GM12864 (cell line): ENCODE measurements around the gene LMNTD2.

Experiments
- DNase-seq: peaks from one replicate; pipeline ENCODE4 v3.0.0-alpha.2; 2011; ENCODE audit warnings: low read depth
- H3K4me3 ChIP-seq: 2 replicates; pipeline ENCODE4 v1.5.1; 2011; ENCODE audit warnings: mild to moderate bottlenecking, low read depth, low read length, control low read depth
- CTCF ChIP-seq: IDR thresholded peaks from 2 replicates; pipeline ENCODE4 v1.5.1; 2011; ENCODE audit warnings: low read depth, mild to moderate bottlenecking, moderate library complexity, low read length, control low read depth, inconsistent platforms; ENCODE audit errors: missing control alignments

LMNTD2 gene

GRCh38 chr11:554428-555226, 5.9 kb downstream of the LMNTD2 start:
- peak overlapping the region; percentile 46 for H3K4me3 ChIP-seq
- peak; percentile 71 for TF ChIP-seq CTCF
- peak; percentile 49 for DNase-seq

DNA sequence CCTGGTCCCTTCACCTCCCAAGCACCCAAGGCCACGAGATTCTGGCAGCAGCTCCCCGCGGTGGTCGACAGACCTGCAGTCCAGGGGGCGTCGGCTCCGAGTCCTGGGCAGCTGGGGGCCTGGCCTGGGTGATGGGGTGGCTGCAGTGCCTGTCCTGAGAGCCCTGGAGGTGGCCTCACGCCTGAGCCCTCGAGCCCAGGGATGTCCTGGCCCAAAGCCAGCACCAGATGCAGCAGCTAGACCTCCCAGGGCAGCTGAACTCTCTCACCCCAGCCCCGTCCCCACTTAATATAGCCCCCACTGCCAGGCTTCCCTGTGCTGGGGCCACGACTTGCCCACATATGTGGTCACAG, 6.6 kb downstream of the LMNTD2 start:
- no peak overlapping the region for H3K4me3 ChIP-seq
- DNase-seq, result no peak
- no peak for TF ChIP-seq CTCF

GRCh38 chr11:553083-553987, 7.2 kb downstream of the LMNTD2 start:
- TF ChIP-seq CTCF, result no peak
- DNase-seq, result no peak
- H3K4me3 ChIP-seq, result no peak overlapping the region

GRCh38 chr11:551596-551995, 8.9 kb downstream of the LMNTD2 start:
- H3K4me3 ChIP-seq, result no peak overlapping the region
- TF ChIP-seq CTCF, result no peak
- DNase-seq, result no peak

- TF ChIP-seq CTCF, result no peak
- H3K4me3 ChIP-seq, result no peak overlapping the region
- no peak for DNase-seq
These were observed 9.4 kb downstream of the LMNTD2 start for GRCh38 chr11:551131-551530.

DNA sequence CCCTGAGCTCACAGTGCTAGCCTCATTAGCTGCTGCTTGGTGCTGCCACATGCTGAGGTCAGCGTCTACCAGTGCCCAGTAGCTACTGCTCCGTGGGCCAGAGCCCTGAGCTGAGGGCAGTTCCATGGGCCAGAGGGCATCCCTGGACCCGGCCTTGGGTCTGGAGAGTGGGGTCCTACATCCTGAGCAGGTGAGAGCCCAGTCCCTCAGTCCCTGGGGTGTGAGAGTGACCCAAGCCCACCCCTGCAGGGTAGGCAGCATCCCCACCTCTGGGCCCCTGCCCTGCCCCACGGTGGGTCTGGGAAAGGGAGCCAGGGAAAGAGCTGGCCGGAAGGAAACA, 9.8 kb downstream of the LMNTD2 start:
- H3K4me3 ChIP-seq, result no peak overlapping the region
- no peak for DNase-seq
- TF ChIP-seq CTCF, result no peak
